ENCODE data around the gene TTC13. TPM values are rescaled to one million over a fixed set of nuclear protein-coding genes. Genes with fewer than 3 reads are reported as not detected.
A peak's percentile ranks its signal among the peaks of the same experiment; 100 is the strongest.

The TTC13 gene
- total RNA-seq, 1 experiment from 2014 or later = 4.4 TPM

DNA sequence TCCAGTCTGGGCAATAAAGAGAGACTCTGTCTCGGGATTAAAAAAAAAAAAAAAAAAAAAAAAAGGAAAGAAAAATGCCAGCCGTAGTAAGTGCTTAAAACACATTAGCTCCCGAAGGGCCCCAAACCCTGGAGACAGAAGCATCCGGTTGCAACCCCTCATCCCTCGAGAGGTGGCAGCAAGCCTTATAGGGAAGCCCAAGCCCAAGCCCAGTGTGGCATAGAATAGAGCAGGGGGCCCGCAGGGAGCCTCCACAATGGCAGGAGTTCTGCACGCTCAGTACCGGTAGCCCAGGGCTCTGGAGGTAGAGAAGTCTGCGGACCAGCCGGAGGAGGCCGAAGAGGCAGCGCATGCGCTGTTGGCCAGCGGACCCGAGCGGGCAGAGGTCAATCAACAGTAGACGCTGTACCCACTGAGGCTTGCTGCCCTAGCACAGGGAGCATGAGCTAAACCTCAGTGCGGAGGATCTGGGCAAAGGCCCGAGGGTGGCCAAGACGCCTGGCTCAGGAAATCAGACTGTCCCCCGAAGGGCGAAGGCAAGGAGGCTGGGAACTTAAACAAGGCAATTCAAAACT is 76.2 kb downstream of the TTC13 start:
- CTCF ChIA-PET = interaction anchor here (0.6 to 1.7 kb wide), 5 partner anchors 105 to 1049 kb away, joined by 3 to 7 read pairs (median 4); no protein-coding TSS in a partner anchor
- peaks cover 8% of the 10 kb centered on the region for H3K9me3 Mint-ChIP-seq
- ATAC-seq = peak; percentile 71
- POLR2A ChIA-PET = no interaction called here
- H3K27me3 Mint-ChIP-seq (ENCODE audit: low read depth) = no peaks in the 10 kb centered on the region
- TF ChIP-seq GABPB1 (CRISPR knock-in tag; IDR thresholded peaks at IDR 0.05) (no peak), ZNF396 (CRISPR knock-in tag; IDR thresholded peaks at IDR 0.05; ENCODE audit: borderline replicate concordance) (no peak), ZNF671 (CRISPR knock-in tag; IDR thresholded peaks at IDR 0.05) (no peak), SMAD3 (CRISPR knock-in tag; IDR thresholded peaks at IDR 0.05; ENCODE audit: borderline replicate concordance) (no peak), HMGA2 (CRISPR knock-in tag; IDR thresholded peaks at IDR 0.05) (no peak)
- TF ChIP-seq, protein P1, sequence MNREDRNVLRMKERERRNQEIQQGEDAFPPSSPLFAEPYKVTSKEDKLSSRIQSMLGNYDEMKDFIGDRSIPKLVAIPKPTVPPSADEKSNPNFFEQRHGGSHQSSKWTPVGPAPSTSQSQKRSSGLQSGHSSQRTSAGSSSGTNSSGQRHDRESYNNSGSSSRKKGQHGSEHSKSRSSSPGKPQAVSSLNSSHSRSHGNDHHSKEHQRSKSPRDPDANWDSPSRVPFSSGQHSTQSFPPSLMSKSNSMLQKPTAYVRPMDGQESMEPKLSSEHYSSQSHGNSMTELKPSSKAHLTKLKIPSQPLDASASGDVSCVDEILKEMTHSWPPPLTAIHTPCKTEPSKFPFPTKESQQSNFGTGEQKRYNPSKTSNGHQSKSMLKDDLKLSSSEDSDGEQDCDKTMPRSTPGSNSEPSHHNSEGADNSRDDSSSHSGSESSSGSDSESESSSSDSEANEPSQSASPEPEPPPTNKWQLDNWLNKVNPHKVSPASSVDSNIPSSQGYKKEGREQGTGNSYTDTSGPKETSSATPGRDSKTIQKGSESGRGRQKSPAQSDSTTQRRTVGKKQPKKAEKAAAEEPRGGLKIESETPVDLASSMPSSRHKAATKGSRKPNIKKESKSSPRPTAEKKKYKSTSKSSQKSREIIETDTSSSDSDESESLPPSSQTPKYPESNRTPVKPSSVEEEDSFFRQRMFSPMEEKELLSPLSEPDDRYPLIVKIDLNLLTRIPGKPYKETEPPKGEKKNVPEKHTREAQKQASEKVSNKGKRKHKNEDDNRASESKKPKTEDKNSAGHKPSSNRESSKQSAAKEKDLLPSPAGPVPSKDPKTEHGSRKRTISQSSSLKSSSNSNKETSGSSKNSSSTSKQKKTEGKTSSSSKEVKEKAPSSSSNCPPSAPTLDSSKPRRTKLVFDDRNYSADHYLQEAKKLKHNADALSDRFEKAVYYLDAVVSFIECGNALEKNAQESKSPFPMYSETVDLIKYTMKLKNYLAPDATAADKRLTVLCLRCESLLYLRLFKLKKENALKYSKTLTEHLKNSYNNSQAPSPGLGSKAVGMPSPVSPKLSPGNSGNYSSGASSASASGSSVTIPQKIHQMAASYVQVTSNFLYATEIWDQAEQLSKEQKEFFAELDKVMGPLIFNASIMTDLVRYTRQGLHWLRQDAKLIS (CRISPR knock-in tag; IDR thresholded peaks at IDR 0.05; ENCODE audit: borderline replicate concordance) = no peak
- TF ChIP-seq, protein P2, sequence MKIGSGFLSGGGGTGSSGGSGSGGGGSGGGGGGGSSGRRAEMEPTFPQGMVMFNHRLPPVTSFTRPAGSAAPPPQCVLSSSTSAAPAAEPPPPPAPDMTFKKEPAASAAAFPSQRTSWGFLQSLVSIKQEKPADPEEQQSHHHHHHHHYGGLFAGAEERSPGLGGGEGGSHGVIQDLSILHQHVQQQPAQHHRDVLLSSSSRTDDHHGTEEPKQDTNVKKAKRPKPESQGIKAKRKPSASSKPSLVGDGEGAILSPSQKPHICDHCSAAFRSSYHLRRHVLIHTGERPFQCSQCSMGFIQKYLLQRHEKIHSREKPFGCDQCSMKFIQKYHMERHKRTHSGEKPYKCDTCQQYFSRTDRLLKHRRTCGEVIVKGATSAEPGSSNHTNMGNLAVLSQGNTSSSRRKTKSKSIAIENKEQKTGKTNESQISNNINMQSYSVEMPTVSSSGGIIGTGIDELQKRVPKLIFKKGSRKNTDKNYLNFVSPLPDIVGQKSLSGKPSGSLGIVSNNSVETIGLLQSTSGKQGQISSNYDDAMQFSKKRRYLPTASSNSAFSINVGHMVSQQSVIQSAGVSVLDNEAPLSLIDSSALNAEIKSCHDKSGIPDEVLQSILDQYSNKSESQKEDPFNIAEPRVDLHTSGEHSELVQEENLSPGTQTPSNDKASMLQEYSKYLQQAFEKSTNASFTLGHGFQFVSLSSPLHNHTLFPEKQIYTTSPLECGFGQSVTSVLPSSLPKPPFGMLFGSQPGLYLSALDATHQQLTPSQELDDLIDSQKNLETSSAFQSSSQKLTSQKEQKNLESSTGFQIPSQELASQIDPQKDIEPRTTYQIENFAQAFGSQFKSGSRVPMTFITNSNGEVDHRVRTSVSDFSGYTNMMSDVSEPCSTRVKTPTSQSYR (CRISPR knock-in tag; IDR thresholded peaks at IDR 0.05) = no peak
- TF ChIP-seq, protein P3, sequence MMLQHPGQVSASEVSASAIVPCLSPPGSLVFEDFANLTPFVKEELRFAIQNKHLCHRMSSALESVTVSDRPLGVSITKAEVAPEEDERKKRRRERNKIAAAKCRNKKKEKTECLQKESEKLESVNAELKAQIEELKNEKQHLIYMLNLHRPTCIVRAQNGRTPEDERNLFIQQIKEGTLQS (CRISPR knock-in tag; conservative IDR thresholded peaks at IDR 0.05) = no peak
- TF ChIP-seq, protein P4, sequence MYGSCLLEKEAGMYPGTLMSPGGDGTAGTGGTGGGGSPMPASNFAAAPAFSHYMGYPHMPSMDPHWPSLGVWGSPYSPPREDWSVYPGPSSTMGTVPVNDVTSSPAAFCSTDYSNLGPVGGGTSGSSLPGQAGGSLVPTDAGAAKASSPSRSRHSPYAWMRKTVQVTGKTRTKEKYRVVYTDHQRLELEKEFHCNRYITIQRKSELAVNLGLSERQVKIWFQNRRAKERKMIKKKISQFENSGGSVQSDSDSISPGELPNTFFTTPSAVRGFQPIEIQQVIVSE (CRISPR knock-in tag; IDR thresholded peaks at IDR 0.05; ENCODE audit: borderline replicate concordance) = no peak
- TF ChIP-seq, protein P5, sequence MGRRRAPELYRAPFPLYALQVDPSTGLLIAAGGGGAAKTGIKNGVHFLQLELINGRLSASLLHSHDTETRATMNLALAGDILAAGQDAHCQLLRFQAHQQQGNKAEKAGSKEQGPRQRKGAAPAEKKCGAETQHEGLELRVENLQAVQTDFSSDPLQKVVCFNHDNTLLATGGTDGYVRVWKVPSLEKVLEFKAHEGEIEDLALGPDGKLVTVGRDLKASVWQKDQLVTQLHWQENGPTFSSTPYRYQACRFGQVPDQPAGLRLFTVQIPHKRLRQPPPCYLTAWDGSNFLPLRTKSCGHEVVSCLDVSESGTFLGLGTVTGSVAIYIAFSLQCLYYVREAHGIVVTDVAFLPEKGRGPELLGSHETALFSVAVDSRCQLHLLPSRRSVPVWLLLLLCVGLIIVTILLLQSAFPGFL (CRISPR knock-in tag; IDR thresholded peaks at IDR 0.05; ENCODE audit: borderline replicate concordance) = no peak
- TF ChIP-seq, protein P6, sequence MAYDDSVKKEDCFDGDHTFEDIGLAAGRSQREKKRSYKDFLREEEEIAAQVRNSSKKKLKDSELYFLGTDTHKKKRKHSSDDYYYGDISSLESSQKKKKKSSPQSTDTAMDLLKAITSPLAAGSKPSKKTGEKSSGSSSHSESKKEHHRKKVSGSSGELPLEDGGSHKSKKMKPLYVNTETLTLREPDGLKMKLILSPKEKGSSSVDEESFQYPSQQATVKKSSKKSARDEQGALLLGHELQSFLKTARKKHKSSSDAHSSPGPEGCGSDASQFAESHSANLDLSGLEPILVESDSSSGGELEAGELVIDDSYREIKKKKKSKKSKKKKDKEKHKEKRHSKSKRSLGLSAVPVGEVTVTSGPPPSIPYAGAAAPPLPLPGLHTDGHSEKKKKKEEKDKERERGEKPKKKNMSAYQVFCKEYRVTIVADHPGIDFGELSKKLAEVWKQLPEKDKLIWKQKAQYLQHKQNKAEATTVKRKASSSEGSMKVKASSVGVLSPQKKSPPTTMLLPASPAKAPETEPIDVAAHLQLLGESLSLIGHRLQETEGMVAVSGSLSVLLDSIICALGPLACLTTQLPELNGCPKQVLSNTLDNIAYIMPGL (CRISPR knock-in tag; IDR thresholded peaks at IDR 0.05) = no peak
- TF ChIP-seq, protein P7, sequence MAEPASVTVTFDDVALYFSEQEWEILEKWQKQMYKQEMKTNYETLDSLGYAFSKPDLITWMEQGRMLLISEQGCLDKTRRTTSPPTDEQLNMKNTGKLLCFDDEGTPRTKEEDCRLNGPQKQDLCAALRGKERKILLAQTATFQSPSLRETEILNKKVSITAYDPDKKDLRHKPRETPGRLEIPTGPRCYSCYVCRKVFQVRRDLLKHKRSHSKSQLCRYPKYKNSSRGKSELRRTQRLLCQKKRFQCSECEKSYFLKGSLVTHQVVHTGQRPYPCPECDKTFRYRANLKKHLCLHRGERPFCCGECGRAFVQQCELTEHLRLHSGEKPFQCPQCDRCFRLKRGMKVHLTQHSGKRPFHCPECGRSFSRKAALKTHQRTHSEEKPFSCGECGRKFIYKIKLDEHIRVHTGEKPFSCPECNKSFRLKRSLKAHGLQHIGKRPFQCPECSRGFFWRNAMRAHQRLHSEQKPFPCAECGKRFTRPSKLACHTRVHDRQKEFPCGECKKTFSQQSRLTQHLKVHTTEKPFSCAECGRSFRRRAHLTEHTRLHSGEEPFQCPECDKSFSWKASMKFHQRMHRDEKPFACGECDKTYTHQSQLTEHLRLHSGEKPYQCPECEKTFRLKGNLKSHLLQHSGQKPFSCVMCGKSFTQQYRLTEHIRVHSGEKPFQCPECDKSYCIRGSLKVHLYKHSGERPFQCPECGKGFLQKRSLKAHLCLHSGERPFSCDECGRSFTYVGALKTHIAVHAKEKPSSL (CRISPR knock-in tag; conservative IDR thresholded peaks at IDR 0.05) = no peak
- TF ChIP-seq, protein P8, sequence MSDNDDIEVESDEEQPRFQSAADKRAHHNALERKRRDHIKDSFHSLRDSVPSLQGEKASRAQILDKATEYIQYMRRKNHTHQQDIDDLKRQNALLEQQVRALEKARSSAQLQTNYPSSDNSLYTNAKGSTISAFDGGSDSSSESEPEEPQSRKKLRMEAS (CRISPR knock-in tag; IDR thresholded peaks at IDR 0.05) = no peak
- H3K4me3 Mint-ChIP-seq = no peak overlapping the region
- H3K4me1 Mint-ChIP-seq = no peaks in the 10 kb centered on the region
- peak; percentile 16 for DNase-seq (ENCODE audit: low spot score)
- no peak overlapping the region for H3K27ac Mint-ChIP-seq
- no peaks in the 10 kb centered on the region for H3K36me3 Mint-ChIP-seq
